GM11168 (cell line): ENCODE data around the gene GADL1.

ENCODE experiments used
- in situ Hi-C: fragments of 300-500 bp; cut with MboI; formaldehyde crosslinking; loops from one replicate; pipeline ENCODE4 v1.12.0; 2022; ENCODE audit warnings: low sequenced_read_pairs; ENCODE audit not compliant: unreplicated experiment

GADL1 gene

DNA sequence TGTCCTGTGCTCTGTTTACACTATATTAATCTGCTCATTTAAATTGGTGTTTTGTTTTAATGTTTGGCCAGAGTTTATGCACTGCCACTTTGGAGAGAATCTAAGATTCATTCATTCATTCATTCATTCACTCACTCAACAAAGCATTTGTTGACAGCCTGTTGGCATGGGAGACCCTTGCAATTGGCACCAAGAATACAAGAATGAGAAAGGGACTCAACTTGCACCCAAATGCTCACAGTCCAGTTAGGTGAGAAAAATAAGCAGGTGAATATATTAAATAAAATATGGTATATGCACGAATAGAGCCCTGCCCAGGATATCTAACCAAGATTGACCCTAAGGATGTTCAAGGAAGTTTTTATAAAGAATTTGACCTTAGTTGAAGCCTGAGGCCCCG lies 207.7 kb downstream of the GADL1 start:
- in situ Hi-C loops: no loop called here

DNA sequence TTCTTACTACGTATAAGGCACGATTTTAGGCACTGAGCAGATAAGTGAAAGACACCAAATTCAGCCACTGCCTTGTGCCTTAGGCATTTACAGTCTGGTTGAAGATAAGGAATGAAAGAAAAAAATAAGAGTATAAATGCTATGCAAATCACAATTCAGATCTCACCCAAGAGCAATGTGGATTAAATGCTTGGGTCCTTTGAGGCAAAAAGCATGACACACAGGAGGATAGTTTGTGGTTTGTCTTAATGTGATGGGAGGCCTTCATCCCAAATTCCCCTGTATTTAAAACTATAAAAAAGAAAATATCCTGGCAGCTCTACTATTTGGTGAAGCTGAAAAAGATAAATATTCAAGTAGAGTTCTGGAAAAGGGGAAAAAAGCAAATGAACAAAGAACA lies 208.3 kb downstream of the GADL1 start:
- in situ Hi-C loops: no loop called here

DNA sequence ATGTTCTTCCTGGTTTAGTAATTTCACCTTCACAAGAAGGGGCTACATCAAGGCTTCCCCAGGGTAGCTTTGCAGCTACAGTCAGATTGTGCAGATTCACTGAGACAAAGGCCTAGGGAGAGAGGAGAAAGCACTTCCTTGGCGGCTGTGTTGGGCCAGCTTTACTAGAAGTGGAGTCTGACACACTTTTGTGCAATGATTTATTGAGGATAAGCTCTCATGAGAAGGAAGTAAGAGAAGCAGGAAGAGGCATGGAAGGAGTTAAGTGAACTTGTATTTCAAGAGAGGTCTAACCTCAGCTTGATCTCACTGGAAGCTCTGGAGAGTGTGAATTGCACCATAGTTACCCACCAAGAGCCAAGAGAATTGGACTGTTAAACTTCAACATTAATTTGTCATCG lies 209.2 kb downstream of the GADL1 start:
- in situ Hi-C loops: no loop called here

DNA sequence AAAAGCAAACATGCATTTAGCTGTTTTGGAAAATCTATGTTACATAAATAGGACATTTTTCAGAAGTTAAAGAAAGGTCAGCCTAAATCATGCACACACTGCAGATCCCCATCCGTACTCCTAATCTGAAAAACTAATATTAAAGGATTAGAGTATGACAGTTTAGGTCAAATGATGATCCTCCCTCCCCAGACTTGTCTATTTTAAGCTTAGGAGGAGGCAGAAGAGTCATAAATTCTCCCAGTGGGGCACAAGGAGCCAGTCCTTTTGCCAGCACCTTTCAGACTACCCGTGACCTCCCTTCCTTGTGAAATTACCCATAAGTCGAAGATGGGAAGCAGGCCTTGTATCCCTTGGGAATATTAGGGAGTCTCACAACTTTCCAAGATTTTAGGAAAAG lies 210.1 kb downstream of the GADL1 start:
- in situ Hi-C loops: no loop called here

DNA sequence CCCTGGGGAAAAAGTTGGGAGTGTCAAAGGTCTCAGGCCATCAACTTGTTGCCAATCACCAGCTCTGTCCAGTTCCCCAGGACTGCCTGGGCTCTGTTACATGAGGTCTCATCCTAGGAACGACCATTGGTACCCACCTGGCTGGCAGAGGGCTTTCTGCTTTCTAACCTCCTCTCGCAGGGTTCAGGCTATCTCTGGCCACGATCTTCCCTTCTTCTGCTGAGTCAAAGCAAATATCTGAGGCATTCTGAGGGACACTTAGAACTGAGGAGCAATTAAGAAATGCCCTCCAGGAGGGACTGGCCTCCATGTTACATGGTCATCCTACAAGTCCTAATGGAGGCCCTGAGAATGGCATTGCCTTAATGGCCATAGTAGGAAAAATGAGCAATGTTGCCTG lies 210.7 kb downstream of the GADL1 start:
- in situ Hi-C loops: no loop called here

DNA sequence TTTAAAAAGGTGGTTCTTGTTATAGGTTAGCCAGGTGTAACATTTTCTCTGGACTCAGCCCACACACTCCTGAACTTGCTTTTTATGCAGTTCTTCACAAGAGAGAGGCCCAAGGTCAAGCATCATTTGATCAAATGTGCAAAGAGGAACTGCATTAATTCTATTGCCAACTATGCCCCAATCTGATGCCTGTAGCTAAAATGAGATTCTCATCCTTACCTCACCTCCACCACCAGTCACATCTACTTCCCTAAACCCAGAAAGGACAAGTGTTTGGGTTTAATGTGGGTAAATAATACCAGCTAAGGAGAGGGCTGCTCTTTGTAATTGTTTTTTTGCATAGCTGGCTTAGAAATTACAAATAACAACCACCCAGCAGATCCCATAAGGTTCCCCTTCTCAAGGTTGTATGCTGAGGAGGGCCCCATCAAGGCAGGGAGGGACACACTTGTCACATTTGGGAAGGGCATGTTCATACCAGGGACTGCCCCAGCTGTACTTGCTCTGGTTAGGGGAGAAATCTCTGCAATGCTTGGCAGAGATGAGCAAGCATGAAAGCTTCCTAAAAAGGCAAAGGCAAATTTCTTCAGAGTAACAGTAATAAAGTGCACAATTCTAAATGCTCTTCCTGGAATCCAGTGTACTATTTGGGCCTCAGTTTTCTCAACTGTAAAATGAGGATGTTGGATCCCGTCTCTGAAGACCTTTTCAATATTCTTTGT lies 211.9 kb downstream of the GADL1 start:
- in situ Hi-C loops: no loop called here

DNA sequence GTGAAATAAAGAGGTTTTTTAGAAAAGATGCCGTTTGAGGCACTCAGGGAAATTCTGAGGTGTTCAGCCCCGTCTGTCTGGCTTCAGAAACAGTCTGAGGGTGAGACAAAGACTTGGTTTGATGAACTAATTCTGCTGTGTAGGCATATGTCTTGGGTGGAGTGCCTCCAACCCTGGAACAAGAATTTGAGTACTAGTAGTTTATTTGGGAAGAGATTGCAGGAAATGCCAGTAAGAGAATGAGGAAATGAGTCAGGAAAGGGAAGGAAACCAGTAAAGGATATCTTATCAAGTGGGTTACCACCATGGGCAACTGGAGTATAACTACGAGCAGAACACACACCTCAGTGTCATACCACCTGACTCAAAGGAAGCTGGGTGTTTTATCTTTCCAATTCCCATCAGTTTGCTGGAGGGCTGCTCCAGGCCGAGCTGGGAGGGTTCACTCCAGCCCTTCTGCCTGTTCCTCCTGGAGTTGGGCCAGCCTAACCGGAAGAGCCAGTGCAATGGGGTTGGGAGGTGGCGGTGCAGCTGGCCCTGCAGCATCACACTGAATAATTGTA lies 212.7 kb downstream of the GADL1 start:
- in situ Hi-C loops: no loop called here

DNA sequence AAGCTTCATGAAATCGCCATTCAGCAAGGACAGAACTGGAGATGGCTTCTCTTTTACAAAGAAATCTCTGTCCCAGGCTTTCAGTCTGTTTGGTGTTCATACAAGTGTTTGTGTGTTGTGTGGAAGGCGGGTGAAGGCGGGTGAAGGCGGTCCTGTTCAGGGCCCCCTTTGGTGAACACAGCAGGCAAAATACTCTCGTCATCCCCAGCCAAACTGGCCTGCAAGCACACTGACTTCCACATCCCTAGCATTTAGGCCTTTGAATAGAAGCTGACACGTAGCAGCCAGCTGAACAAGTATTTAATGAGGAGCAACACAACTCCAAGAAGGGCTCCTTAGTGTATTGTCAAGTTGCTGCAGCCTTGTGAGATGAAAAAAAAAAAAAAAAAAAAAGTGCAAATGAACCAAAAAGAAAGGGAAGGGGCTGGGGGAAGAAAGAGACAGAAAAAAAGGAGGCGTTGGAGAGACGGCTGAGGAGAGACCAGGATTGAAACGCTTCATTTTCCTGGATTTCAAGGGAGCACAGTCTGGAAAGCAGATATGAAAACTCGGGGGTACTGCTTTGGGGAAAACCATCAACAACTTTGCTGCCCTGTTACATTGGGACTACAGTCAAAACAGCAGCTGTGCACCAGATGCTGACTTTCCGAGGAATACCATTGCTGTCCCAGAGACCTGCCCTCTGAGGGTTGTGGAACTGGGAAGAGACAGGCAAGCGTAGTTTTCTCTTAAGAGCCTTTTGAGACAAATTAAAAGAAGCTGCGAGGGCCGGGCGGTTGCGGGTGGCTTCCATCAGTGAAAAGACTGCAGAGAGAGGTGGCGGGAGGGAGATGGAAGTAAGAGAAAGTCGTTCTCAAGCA lies 213.4 kb downstream of the GADL1 start:
- in situ Hi-C loops: no loop called here

DNA sequence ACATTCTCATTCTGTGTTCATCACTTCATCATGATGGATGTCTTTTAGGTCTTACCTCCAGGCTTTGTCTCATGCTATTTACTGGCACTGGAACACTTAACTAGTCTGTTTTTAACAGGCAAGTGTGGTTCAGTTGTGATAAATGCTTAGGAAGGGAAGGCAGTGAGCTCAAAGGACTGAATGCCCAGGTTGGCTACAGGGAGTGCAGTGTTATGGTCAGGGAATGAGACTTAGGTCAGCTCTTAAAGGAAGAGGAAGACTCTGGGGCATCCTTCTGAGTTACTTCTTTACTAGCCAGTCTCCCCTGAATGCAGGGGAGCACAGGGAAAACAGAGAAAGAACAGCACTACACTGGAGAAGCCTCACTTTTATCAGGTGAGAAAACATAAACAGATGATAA lies 215.4 kb downstream of the GADL1 start:
- in situ Hi-C loops: no loop called here

DNA sequence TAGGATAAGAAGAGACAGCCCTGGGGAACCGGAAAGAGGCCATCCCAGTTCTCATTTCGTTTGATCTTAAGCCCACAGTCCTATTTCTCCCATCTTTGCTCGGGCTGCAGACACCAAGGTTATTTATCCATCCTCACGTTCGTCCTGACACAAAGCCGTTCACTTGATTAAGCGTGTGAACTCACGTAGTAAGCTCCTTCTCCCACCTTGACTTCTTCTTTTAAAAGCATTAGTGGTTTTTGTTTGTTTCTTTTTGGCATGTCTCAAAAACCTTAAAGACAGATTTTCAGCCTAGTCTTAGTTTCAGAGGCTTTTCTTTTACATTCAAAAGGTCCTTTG lies 217.1 kb downstream of the GADL1 start:
- in situ Hi-C loops: no loop called here

DNA sequence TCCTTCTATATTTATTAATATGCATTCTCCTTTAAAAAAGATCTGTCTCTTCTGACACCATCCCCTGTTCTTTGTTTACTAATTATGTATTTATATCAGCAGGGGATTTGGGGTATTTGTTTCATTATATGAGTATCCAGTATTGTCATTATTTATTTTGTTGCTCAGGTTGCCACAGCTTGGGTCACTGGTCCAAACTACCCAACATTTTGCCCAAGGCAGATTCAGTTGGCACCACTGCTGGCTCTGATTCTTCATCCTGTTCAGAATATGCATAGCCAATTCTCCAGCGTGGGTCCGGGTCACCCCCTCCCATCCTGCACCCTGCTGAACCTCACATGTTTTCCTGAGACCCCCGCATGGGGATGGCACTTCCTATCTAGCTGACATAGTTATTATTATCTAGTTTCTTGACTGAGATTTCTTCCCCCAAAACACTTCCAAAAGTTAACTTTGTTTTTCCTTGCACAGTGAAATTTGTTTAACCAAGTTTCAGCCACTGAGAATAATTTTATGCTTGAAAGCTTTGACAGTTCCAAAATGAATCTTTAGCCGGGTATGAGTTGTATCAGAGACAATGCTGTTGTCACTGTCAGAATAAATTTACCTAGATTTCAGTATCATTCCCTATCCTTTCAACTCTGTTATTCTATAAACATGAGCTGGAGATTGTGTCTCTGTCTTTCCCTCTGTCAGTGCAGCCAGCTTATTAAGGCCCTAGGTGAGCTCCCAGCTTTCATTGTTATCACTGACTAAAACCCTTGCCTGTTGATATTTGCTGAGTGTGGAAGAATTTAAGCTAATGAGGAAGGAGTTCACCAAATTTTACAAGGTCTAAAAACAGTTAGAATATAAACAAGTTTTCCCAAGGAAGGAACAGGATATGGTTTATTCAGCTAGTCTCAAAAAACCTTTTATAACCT lies 217.8 kb downstream of the GADL1 start:
- in situ Hi-C loops: no loop called here
